GM23338 (cell line): ENCODE results near the gene MYORG. TPM values are rescaled to one million over a fixed set of nuclear protein-coding genes. Genes with fewer than 3 reads are reported as not detected.

Source experiments
- ATAC-seq: fragments of 200-7000 bp; cut with Tn5 transposase; 3 replicates; pipeline ENCODE4 v1.9.1; 2020
- DNase-seq: peaks from one replicate; pipeline ENCODE4 v3.0.0-alpha.2; 2015; ENCODE audit warnings: low spot score
- H2AFZ ChIP-seq: fragments of 200-600 bp; sonication (generic); 2 replicates; pipeline ENCODE4 v1.8.0; 2016; ENCODE audit warnings: antibody characterized with exemption, mild to moderate bottlenecking, moderate library complexity
- H3F3A ChIP-seq: fragments of 200-600 bp; sonication (generic); replicated peaks from 2 replicates; pipeline ENCODE4 v1.8.0; 2017; ENCODE audit warnings: antibody characterized with exemption, mixed run types, low read depth
- H3K27ac ChIP-seq: fragments of 200-600 bp; sonication (generic); 2 replicates; pipeline ENCODE4 v1.6.1; 2016; ENCODE audit warnings: low read depth
- H3K27me3 ChIP-seq: fragments of 200-600 bp; sonication (generic); 2 replicates; pipeline ENCODE4 v1.8.0; 2016; ENCODE audit warnings: mild to moderate bottlenecking, mixed run types, moderate library complexity; ENCODE audit not compliant: insufficient read depth
- H3K36me3 ChIP-seq: fragments of 200-600 bp; sonication (generic); 2 replicates; pipeline ENCODE4 v1.8.0; 2016; ENCODE audit warnings: mild to moderate bottlenecking; ENCODE audit not compliant: insufficient read depth
- H3K4me1 ChIP-seq: fragments of 200-600 bp; sonication (generic); 2 replicates; pipeline ENCODE4 v1.8.0; 2016; ENCODE audit warnings: mild to moderate bottlenecking, moderate library complexity; ENCODE audit not compliant: insufficient read depth
- H3K4me2 ChIP-seq: fragments of 200-600 bp; sonication (generic); 2 replicates; pipeline ENCODE4 v1.7.1; 2017; ENCODE audit warnings: mixed run types
- H3K4me3 ChIP-seq: fragments of 200-600 bp; sonication (generic); 2 replicates; pipeline ENCODE4 v1.6.1; 2016; ENCODE audit warnings: mixed run types
- H3K79me2 ChIP-seq: fragments of 200-600 bp; sonication (generic); replicated peaks from 2 replicates; pipeline ENCODE4 v1.8.0; 2017; ENCODE audit warnings: mild to moderate bottlenecking; ENCODE audit not compliant: insufficient read depth
- H3K9me2 ChIP-seq: fragments of 200-600 bp; sonication (generic); 2 replicates; pipeline ENCODE4 v1.8.0; 2017; ENCODE audit not compliant: insufficient read depth
- H4K20me1 ChIP-seq: fragments of 200-600 bp; sonication (generic); replicated peaks from 2 replicates; pipeline ENCODE4 v1.8.0; 2017; ENCODE audit warnings: mild to moderate bottlenecking; ENCODE audit not compliant: insufficient read depth
- H3K27ac Mint-ChIP-seq: 2 replicates; pipeline ENCODE4 v1.8.0; 2020; ENCODE audit warnings: inconsistent platforms, mild to moderate bottlenecking, moderate library complexity, mixed read lengths
- H3K27me3 Mint-ChIP-seq: 3 replicates; pipeline ENCODE4 v1.8.0; 2022; ENCODE audit warnings: low read depth, mild to moderate bottlenecking, moderate library complexity, mixed read lengths, inconsistent platforms; ENCODE audit not compliant: insufficient read depth, poor library complexity
- H3K36me3 Mint-ChIP-seq: 3 replicates; pipeline ENCODE4 v1.8.0; 2021; ENCODE audit warnings: low read depth, mild to moderate bottlenecking, inconsistent platforms, moderate library complexity, mixed read lengths
- H3K4me1 Mint-ChIP-seq: 3 replicates; pipeline ENCODE4 v1.8.0; 2020; ENCODE audit warnings: mild to moderate bottlenecking, inconsistent platforms, mixed read lengths
- H3K4me3 Mint-ChIP-seq: 3 replicates; pipeline ENCODE4 v1.8.0; 2021; ENCODE audit warnings: moderate library complexity, mild to moderate bottlenecking, inconsistent platforms, mixed read lengths
- H3K9me3 Mint-ChIP-seq: 3 replicates; pipeline ENCODE4 v1.8.0; 2020; ENCODE audit warnings: moderate library complexity, mild to moderate bottlenecking, inconsistent platforms, mixed read lengths
- CTCF ChIP-seq, 2 experiments: fragments of 200-600 bp in 1 of 2; sonication (generic) in 1 of 2; conservative IDR thresholded peaks; 2 replicates each; pipeline versions ENCODE4 v1.5.1 to v1.6.1; 2016 to 2017; ENCODE audit warnings: antibody characterized with exemption in 2 of 2, low read depth in 2 of 2, mild to moderate bottlenecking in 2 of 2, moderate library complexity in 1 of 2
- ETS1 ChIP-seq: IDR thresholded peaks from 2 replicates; pipeline ENCODE4 v1.6.1; 2016; ENCODE audit warnings: antibody characterized with exemption
- EZH2 ChIP-seq: fragments of 200-600 bp; sonication (generic); IDR thresholded peaks from one replicate; pipeline ENCODE4 v1.8.0; 2017; ENCODE audit warnings: antibody characterized with exemption, mild to moderate bottlenecking, low read depth; ENCODE audit not compliant: unreplicated experiment
- EZH2phosphoT487 ChIP-seq: fragments of 200-600 bp; sonication (generic); IDR thresholded peaks from one replicate; pipeline ENCODE4 v1.8.1; 2018; ENCODE audit warnings: antibody characterized with exemption; ENCODE audit not compliant: unreplicated experiment
- JUNB ChIP-seq: IDR thresholded peaks from one replicate; pipeline ENCODE4 v1.6.1; 2016; ENCODE audit warnings: antibody characterized with exemption; ENCODE audit not compliant: unreplicated experiment
- REST ChIP-seq: IDR thresholded peaks from one replicate; pipeline ENCODE4 v1.6.1; 2018; ENCODE audit warnings: antibody characterized with exemption; ENCODE audit not compliant: unreplicated experiment
- STAT1 ChIP-seq: IDR thresholded peaks from one replicate; pipeline ENCODE4 v1.6.1; 2016; ENCODE audit warnings: antibody characterized with exemption; ENCODE audit not compliant: unreplicated experiment
- ZNF462 ChIP-seq: fragments of 250-450 bp; sonication (Bioruptor Pico); IDR thresholded peaks from 2 replicates; pipeline ENCODE4 v1.5.0; 2020; ENCODE audit warnings: mild to moderate bottlenecking, moderate library complexity
- polyA plus RNA-seq: library from polyadenylated mRNA; unstranded; fragments of >200 nt; fragmentation: Nextera tagmentation; extraction: Ambion mirVana; gene quantifications from 2 replicates; pipeline ENCODE4 v1.2.1, GENCODE V29; 2016
- total RNA-seq: library from RNA; depleted of rRNA; stranded (reverse); fragments of >200 nt; shearing (Covaris generic); gene quantifications from 2 replicates; pipeline ENCODE4 v1.2.3, GENCODE V29; 2014

Gene MYORG
- total and polyA plus RNA-seq, 2 experiments from 2014 or later = 1.5 to 7.3 TPM

- peak in 1 of 2 experiments; percentile 20; a peak in 1 of 4 replicates for TF ChIP-seq CTCF (conservative IDR thresholded peaks at IDR 0.05; ENCODE audit: low read depth in 2 of 2)
Measured at GRCh38 chr9:34372467-34373011, 4.2 kb downstream of the MYORG start (continued).

GRCh38 chr9:34371886-34372466 lies 4.7 kb downstream of the MYORG start:
- Mint-ChIP-seq H3K27me3 (peaks cover 11% of the 10 kb centered on the region), H3K9me3 (peaks cover 18% of the 10 kb centered on the region), H3K36me3 (peaks cover 46% of the 10 kb centered on the region), H3K4me1 (peaks cover 21% of the 10 kb centered on the region), H3K27ac (no peak overlapping the region), H3K4me3 (no peak overlapping the region)
- Histone ChIP-seq H3K4me2 (no peak overlapping the region), H3K36me3 (no peaks in the 10 kb centered on the region), H3F3A (no peaks in the 10 kb centered on the region), H3K79me2 (no peaks in the 10 kb centered on the region), H3K9me2 (no peaks in the 10 kb centered on the region), H3K4me1 (peaks cover 19% of the 10 kb centered on the region), H3K27me3 (0 out of 2 replicates have a peak, but pooled peaks cover 7% of the 10 kb centered on the region), H2AFZ (no peak overlapping the region), H3K27ac (no peak overlapping the region), H4K20me1 (no peaks in the 10 kb centered on the region), H3K4me3 (no peak overlapping the region)
- no peak for ATAC-seq
- DNase-seq = no peak
- TF ChIP-seq REST (no peak), ZNF462 (CRISPR knock-in tag) (no peak), CTCF (conservative IDR thresholded peaks at IDR 0.05; ENCODE audit: low read depth in 2 of 2) (no peak), EZH2phosphoT487 (no peak), ETS1 (no peak), STAT1 (no peak), JUNB (no peak), EZH2 (no peak)
